ENCODE results near the gene CD101.

The CD101 gene

DNA sequence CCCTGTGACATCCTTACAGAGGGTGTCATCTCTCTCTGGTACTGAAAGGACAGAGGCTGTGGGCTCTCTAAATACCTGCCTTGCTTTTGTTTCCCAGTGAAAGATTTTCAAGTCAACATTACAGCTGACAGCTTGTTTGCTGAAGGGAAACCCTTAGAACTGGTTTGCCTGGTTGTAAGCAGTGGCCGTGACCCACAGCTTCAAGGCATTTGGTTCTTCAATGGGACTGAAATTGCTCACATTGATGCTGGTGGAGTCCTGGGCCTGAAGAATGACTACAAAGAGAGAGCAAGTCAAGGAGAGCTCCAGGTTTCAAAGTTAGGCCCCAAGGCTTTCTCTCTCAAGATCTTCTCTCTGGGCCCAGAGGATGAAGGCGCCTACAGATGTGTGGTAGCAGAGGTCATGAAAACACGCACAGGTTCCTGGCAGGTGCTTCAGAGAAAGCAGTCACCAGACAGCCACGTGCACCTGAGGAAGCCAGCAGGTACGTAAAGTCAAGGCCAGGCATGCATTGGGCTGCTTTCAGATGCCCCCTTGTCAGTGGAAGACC lies 11.8 kb downstream of the CD101 start:
- no peak overlapping the region for H3K4me3 ChIP-seq (ENCODE audit: low read depth, low read length)
- no peak for DNase-seq (ENCODE audit: low read depth)
- TF ChIP-seq, protein P1, sequence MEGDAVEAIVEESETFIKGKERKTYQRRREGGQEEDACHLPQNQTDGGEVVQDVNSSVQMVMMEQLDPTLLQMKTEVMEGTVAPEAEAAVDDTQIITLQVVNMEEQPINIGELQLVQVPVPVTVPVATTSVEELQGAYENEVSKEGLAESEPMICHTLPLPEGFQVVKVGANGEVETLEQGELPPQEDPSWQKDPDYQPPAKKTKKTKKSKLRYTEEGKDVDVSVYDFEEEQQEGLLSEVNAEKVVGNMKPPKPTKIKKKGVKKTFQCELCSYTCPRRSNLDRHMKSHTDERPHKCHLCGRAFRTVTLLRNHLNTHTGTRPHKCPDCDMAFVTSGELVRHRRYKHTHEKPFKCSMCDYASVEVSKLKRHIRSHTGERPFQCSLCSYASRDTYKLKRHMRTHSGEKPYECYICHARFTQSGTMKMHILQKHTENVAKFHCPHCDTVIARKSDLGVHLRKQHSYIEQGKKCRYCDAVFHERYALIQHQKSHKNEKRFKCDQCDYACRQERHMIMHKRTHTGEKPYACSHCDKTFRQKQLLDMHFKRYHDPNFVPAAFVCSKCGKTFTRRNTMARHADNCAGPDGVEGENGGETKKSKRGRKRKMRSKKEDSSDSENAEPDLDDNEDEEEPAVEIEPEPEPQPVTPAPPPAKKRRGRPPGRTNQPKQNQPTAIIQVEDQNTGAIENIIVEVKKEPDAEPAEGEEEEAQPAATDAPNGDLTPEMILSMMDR (conservative IDR thresholded peaks at IDR 0.05; ENCODE audit: low read depth, low read length), result no peak

DNA sequence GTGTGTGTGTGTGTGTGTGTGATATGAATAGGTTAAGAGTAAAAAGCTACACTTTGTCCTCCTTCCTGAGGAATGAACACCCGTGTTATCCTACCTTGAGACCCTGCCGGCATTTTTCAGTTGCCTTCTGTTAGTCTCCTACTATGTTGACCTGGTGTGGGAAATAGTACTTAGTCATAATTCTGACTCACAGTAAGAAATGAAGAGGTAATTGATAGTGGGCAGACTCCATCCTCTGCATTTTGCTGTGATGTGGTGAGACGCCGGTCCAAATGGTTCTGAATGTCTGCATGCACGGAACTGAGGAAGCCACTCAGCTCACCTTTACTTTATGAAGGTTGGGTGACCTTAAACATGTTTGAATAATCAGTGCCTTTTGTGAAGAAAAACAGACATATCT lies 12.6 kb downstream of the CD101 start:
- DNase-seq (ENCODE audit: low read depth), result peak; percentile 22
- H3K4me3 ChIP-seq (ENCODE audit: low read depth, low read length), result no peak overlapping the region
- TF ChIP-seq, protein P1 (conservative IDR thresholded peaks at IDR 0.05; ENCODE audit: low read depth, low read length), result no peak

GRCh38 chr1:117015724-117016123 lies 14.2 kb downstream of the CD101 start:
- no peak overlapping the region for H3K4me3 ChIP-seq (ENCODE audit: low read depth, low read length)
- DNase-seq (ENCODE audit: low read depth), result no peak
- TF ChIP-seq, protein P1 (conservative IDR thresholded peaks at IDR 0.05; ENCODE audit: low read depth, low read length), result no peak

- TF ChIP-seq, protein P1 (conservative IDR thresholded peaks at IDR 0.05; ENCODE audit: low read depth, low read length), result no peak
- no peak for DNase-seq (ENCODE audit: low read depth)
These were observed 15.5 kb downstream of the CD101 start for GRCh38 chr1:117017062-117017461.

DNA sequence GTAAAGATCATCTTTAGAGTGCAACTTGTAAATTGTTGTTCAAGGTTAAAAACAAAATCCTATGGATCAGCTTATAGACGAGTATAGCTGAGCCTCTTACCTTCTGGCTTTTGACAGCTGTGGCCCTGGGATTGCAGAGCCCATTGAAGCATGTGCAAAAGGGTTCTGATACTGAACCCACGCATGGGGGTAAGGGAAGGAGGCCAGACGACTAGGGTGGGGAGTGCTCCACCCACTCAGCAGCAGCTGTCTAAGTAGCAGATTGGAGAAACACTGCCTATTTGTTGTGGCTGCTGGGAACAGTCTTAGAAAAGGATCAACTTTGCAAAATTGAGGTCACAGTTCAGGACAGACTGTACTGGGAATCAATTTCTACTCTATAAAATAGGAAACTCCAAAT lies 16.1 kb downstream of the CD101 start:
- DNase-seq (ENCODE audit: low read depth), result no peak
- H3K4me3 ChIP-seq (ENCODE audit: low read depth, low read length), result no peak overlapping the region
- TF ChIP-seq, protein P1 (conservative IDR thresholded peaks at IDR 0.05; ENCODE audit: low read depth, low read length), result no peak

More at GRCh38 chr1:117017062-117017461, 15.5 kb downstream of the CD101 start:
- no peak overlapping the region for H3K4me3 ChIP-seq (ENCODE audit: low read depth, low read length)

DNA sequence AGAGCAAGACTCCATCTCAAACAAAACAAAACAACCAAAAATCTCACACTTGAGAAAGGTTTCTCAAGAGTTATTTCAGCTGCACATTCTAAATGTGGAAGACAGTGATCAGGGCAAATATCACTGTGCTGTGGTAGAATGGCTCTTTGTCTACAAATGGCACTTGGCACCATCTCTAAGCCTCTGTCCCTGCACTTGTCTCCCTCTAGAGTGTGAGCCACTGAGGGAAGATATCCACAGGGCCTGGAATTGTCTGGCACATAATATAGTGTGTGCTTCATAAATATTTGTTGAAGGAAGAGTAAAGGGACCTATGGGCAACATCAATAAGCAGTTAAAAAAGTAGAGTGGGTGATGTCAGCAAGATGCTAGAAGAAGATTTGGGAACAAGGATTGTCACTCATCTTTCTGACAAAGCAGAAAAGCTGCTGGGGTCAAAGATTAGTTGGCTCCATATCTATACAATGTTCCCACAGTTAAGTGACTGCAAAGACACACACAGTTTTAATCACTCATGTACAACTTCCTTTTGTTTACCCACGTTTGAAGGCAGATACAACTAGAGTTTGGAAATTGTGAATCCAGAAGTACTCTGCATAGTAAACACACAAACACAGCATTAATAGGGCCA lies 19.1 kb downstream of the CD101 start:
- TF ChIP-seq, protein P1 (conservative IDR thresholded peaks at IDR 0.05; ENCODE audit: low read depth, low read length), result no peak
- no peak for DNase-seq (ENCODE audit: low read depth)

DNA sequence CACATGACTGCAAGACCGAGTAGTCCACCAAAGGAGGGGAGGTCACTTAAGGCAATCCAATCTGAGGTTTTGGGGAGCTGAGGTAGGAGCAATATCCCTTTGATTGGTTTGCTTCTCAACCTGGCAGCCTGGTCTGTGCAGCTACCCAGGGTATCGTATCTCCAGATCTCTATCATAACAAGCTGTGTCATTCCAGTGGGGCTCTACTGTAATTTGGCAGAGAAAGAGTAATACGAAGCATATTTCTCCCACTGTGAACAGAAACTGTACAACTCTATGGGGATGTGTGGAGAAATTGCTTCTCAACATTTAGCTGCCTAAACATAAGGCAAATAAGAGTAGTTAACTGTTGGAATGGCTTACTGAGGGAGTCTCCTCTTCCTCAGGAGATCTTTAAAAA lies 20.6 kb downstream of the CD101 start:
- TF ChIP-seq, protein P1 (conservative IDR thresholded peaks at IDR 0.05; ENCODE audit: low read depth, low read length), result no peak
- DNase-seq (ENCODE audit: low read depth), result no peak
- no peak overlapping the region for H3K4me3 ChIP-seq (ENCODE audit: low read depth, low read length)

More for the DNA sequence above, 19.1 kb downstream of the CD101 start:
- no peak overlapping the region for H3K4me3 ChIP-seq (ENCODE audit: low read depth, low read length)
